ENCODE data around the gene DNAH1.
"Not testable (repeated sequence)": the region's sequence is repeated elsewhere in the genome, so short reads cannot be mapped to it uniquely, and the experiment has no call there.

DNAH1 gene

DNA sequence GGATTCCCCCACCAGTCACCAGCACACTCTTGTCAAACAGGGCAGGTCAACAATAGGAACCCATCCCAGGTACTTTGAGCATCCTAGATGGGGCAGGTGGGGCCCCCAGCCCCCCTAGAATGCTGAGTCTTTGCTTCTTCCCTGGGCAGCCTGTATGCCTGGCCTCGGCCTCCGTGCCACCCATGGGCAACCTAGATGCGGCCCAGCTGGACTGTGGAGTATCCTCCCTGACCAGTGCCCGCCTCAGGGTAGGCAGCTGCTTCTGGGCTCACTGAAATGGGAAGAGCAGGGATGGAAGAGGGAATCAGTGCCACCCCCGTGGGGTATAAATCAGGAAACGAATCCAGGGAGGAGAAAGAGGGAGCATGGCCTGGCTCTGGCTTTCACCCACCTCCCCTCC is 10.9 kb downstream of the DNAH1 start:
- no peak overlapping the region for H3K27ac ChIP-seq (ENCODE audit: low read depth, low read length)
- no peaks in the 10 kb centered on the region for H3K4me1 ChIP-seq (ENCODE audit: control insufficient read depth, insufficient read depth, low read length)
- peaks cover 3% of the 10 kb centered on the region; the same call in 1 of the 2 replicates for H3K27me3 ChIP-seq (ENCODE audit: control insufficient read depth, insufficient read depth, low read length)
- no peaks in the 10 kb centered on the region for H3K36me3 ChIP-seq (ENCODE audit: control insufficient read depth, insufficient read depth, low read length)
- no peaks in the 10 kb centered on the region for H3K9me3 ChIP-seq (ENCODE audit: control insufficient read depth, insufficient read depth, low read depth, low read length)
- no peak overlapping the region for H3K4me3 ChIP-seq (ENCODE audit: low read depth, low read length)
- no peak overlapping the region for H3K9ac ChIP-seq (ENCODE audit: low read length)

DNA sequence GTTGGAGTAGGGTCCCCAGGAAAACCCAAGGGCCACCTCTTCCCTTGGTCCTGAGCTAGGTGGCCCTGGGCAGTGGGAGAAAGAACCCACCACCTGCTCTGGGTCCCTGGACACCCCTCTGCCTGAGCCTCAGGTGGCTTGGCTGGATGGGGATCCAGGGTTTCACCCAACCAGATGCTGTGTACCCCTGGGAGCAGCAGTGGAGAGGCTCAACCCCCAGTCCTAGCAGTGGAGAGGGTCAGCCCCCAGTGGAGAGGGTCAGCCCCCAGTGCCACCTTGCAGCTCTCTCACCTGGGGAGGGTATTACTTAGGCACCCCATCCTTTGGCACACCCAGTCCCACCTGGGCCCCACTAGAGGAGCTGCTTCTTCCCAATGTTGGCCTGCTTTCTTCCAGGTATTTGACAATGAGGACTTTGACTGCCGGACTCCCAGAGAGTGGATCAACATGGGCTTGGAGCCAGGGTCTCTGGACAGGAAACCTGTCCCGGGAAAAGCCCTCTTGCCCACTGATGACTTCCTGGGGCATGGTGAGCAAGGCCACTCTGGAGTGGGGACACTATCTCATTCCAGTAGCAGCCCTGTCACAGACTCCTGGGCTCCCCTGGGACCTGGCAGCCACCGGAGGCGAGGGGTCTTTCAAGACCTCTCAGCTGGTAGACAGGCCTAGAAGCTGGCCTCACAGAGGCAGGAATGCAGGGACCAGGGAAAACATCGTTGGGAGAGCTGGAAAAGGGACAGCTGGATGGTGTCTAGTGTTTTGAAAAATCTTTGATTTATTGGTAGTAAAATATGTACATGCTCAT is 11.6 kb downstream of the DNAH1 start:
- Histone ChIP-seq H3K4me3 (ENCODE audit: low read depth, low read length) (no peak overlapping the region), H3K27me3 (ENCODE audit: control insufficient read depth, insufficient read depth, low read length) (no peaks in the 10 kb centered on the region; the same call in 1 of the 2 replicates), H3K36me3 (ENCODE audit: control insufficient read depth, insufficient read depth, low read length) (no peaks in the 10 kb centered on the region), H3K27ac (ENCODE audit: low read depth, low read length) (no peak overlapping the region), H3K4me1 (ENCODE audit: control insufficient read depth, insufficient read depth, low read length) (no peaks in the 10 kb centered on the region), H3K9me3 (ENCODE audit: control insufficient read depth, insufficient read depth, low read depth, low read length) (no peaks in the 10 kb centered on the region), H3K9ac (ENCODE audit: low read length) (no peak overlapping the region)

GRCh38 chr3:52328536-52329080 is 12.5 kb downstream of the DNAH1 start:
- Histone ChIP-seq H3K9ac (ENCODE audit: low read length) (no peak overlapping the region), H3K9me3 (ENCODE audit: control insufficient read depth, insufficient read depth, low read depth, low read length) (no peaks in the 10 kb centered on the region), H3K36me3 (ENCODE audit: control insufficient read depth, insufficient read depth, low read length) (no peaks in the 10 kb centered on the region), H3K27ac (ENCODE audit: low read depth, low read length) (no peak overlapping the region), H3K4me3 (ENCODE audit: low read depth, low read length) (no peak overlapping the region), H3K27me3 (ENCODE audit: control insufficient read depth, insufficient read depth, low read length) (no peaks in the 10 kb centered on the region; the same call in 1 of the 2 replicates), H3K4me1 (ENCODE audit: control insufficient read depth, insufficient read depth, low read length) (no peaks in the 10 kb centered on the region)

DNA sequence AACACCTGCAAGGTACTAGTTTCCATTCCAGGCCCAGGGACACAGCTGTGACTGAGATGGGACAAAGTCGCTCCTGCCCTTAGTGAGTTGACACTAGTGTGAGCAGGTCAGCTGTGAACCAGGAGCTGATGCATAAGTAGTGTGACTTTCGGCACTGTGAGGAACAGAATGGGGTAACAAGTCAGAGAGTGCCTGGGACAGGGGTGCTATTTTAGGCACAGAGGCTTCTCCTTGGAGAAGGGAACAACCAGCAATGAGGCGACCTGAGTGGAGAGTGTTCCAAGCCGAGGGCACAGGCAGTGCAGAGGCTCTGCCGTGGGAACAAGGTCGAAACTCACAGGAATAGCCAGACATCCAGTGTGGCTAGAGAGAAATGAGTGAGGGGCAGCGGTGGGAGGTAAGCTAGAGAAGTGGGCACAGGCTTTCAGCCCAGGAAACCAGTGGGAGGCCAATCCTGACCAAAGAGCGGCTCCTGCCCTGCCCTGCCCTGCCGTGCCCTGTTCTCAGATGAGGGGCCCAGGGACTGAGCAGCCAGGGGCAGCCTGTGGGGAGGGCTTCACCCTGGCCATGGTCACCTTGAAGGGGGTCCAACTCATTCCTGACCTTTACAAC is 14.2 kb downstream of the DNAH1 start:
- Histone ChIP-seq H3K9me3 (ENCODE audit: control insufficient read depth, insufficient read depth, low read depth, low read length) (no peaks in the 10 kb centered on the region), H3K4me1 (ENCODE audit: control insufficient read depth, insufficient read depth, low read length) (no peaks in the 10 kb centered on the region), H3K27ac (ENCODE audit: low read depth, low read length) (no peak overlapping the region), H3K36me3 (ENCODE audit: control insufficient read depth, insufficient read depth, low read length) (no peaks in the 10 kb centered on the region), H3K9ac (ENCODE audit: low read length) (no peak overlapping the region), H3K27me3 (ENCODE audit: control insufficient read depth, insufficient read depth, low read length) (no peaks in the 10 kb centered on the region; the same call in 1 of the 2 replicates), H3K4me3 (ENCODE audit: low read depth, low read length) (no peak overlapping the region)

DNA sequence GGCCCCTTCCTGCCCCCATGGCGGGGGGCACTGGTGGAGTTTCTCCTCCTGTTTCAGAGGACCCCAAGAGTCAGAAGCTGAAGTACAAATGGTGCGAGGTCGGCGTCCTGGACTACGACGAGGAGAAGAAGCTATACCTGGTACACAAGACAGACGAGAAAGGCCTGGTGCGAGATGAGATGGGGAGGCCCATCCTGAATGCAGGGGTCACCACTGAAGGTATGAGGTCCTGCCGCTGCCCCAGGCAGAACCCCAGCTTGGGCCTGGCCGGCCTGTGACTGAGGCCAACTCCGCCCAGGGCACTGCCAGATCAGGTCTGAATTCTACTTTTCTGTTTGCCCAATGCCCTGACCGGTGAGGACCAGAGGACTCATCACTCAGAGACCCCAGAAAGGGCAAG is 15.0 kb downstream of the DNAH1 start:
- Histone ChIP-seq H3K4me3 (ENCODE audit: low read depth, low read length) (no peak overlapping the region), H3K9ac (ENCODE audit: low read length) (no peak overlapping the region)

DNA sequence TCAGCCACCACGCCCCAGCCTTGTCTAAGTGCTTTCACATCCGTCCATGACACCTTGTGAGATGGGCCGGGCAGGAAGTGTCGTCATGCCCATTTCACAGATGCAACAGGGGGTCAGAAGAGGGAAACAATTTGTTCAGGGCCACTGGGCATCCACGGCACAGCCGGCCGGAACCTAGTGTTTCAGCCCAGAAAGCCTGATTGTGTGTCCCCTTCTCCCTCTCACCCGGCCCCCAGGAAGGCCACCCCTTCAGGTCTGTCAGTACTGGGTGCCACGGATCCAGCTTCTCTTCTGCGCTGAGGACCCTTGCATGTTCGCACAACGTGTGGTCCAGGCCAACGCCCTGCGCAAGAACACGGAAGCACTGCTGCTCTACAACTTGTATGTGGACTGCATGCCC is 15.8 kb downstream of the DNAH1 start:
- Histone ChIP-seq H3K27ac (ENCODE audit: low read depth, low read length) (no peak overlapping the region), H3K27me3 (ENCODE audit: control insufficient read depth, insufficient read depth, low read length) (no peaks in the 10 kb centered on the region; the same call in 1 of the 2 replicates), H3K9ac (ENCODE audit: low read length) (no peak overlapping the region), H3K4me1 (ENCODE audit: control insufficient read depth, insufficient read depth, low read length) (no peaks in the 10 kb centered on the region), H3K4me3 (ENCODE audit: low read depth, low read length) (no peak overlapping the region), H3K9me3 (ENCODE audit: control insufficient read depth, insufficient read depth, low read depth, low read length) (no peaks in the 10 kb centered on the region), H3K36me3 (ENCODE audit: control insufficient read depth, insufficient read depth, low read length) (no peaks in the 10 kb centered on the region)

More for the DNA sequence above, 15.0 kb downstream of the DNAH1 start:
- Histone ChIP-seq H3K4me1 (ENCODE audit: control insufficient read depth, insufficient read depth, low read length) (no peaks in the 10 kb centered on the region), H3K9me3 (ENCODE audit: control insufficient read depth, insufficient read depth, low read depth, low read length) (no peaks in the 10 kb centered on the region), H3K27ac (ENCODE audit: low read depth, low read length) (no peak overlapping the region), H3K27me3 (ENCODE audit: control insufficient read depth, insufficient read depth, low read length) (no peaks in the 10 kb centered on the region; the same call in 1 of the 2 replicates), H3K36me3 (ENCODE audit: control insufficient read depth, insufficient read depth, low read length) (no peaks in the 10 kb centered on the region)

GRCh38 chr3:52333869-52334557 is 17.9 kb downstream of the DNAH1 start:
- no peak overlapping the region for H3K27ac ChIP-seq (ENCODE audit: low read depth, low read length)
- no peak overlapping the region for H3K4me3 ChIP-seq (ENCODE audit: low read depth, low read length)
- no peaks in the 10 kb centered on the region; the same call in 1 of the 2 replicates for H3K27me3 ChIP-seq (ENCODE audit: control insufficient read depth, insufficient read depth, low read length)
- no peaks in the 10 kb centered on the region for H3K36me3 ChIP-seq (ENCODE audit: control insufficient read depth, insufficient read depth, low read length)
- no peaks in the 10 kb centered on the region for H3K4me1 ChIP-seq (ENCODE audit: control insufficient read depth, insufficient read depth, low read length)
- no peaks in the 10 kb centered on the region for H3K9me3 ChIP-seq (ENCODE audit: control insufficient read depth, insufficient read depth, low read depth, low read length)
- no peak overlapping the region for H3K9ac ChIP-seq (ENCODE audit: low read length)

- not testable (repeated sequence) for H3K4me1 ChIP-seq (ENCODE audit: control insufficient read depth, insufficient read depth, low read length); H3K4me3 ChIP-seq (ENCODE audit: low read depth, low read length); H3K27ac ChIP-seq (ENCODE audit: low read depth, low read length); H3K27me3 ChIP-seq (ENCODE audit: control insufficient read depth, insufficient read depth, low read length); H3K9ac ChIP-seq (ENCODE audit: low read length); H3K36me3 ChIP-seq (ENCODE audit: control insufficient read depth, insufficient read depth, low read length); H3K9me3 ChIP-seq (ENCODE audit: control insufficient read depth, insufficient read depth, low read depth, low read length)
Measured at GRCh38 chr3:52338131-52338530, 22.0 kb downstream of the DNAH1 start.

DNA sequence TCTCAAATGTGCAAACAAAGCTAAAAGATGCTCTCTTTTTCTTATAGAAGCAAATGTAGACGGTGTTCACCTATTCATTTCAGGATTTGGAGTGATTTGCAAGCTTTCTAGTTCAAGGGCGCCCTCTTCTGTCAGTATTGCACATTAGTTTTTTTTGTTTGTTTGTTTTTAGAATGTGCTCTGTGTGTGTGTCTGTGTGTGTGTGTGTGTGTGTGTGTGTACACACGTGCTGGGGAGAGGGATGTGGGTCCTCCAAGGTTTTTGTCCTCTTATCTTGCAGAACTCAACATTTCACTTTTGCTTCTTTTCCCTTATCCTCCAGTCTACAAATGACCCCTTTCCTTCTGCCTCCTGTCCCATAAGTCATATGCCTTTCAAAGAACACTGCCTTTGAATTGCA is 23.5 kb downstream of the DNAH1 start:
- Histone ChIP-seq H3K27ac (ENCODE audit: low read depth, low read length) (no peak overlapping the region), H3K9ac (ENCODE audit: low read length) (no peak overlapping the region)

DNA sequence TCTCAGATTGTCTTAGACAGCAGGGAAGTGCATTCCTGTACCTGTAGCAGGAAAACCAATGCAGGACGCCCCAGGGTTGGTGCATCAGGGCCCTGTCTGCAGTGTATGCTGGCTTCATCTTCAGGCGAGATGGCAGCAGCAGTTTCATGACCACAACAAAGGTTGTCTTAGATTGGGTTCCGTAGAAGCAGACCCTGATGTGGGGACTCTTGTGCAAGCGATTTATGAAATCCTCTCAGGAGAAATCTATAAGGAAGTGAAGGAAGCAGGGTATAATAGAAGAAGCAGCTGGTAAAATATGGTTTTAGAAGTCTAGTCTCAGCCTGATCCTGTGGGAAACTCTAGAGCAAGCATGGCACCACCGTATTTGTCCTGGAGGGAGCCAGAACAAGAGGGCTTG is 25.0 kb downstream of the DNAH1 start:
- no peaks in the 10 kb centered on the region for H3K36me3 ChIP-seq (ENCODE audit: control insufficient read depth, insufficient read depth, low read length)
- no peak overlapping the region for H3K4me3 ChIP-seq (ENCODE audit: low read depth, low read length)
- H3K27me3 ChIP-seq (ENCODE audit: control insufficient read depth, insufficient read depth, low read length) = no peaks in the 10 kb centered on the region
- H3K4me1 ChIP-seq (ENCODE audit: control insufficient read depth, insufficient read depth, low read length) = no peaks in the 10 kb centered on the region
- no peak overlapping the region for H3K9ac ChIP-seq (ENCODE audit: low read length)
- no peaks in the 10 kb centered on the region for H3K9me3 ChIP-seq (ENCODE audit: control insufficient read depth, insufficient read depth, low read depth, low read length)
- no peak overlapping the region for H3K27ac ChIP-seq (ENCODE audit: low read depth, low read length)

More for the DNA sequence above, 23.5 kb downstream of the DNAH1 start:
- Histone ChIP-seq H3K4me1 (ENCODE audit: control insufficient read depth, insufficient read depth, low read length) (no peaks in the 10 kb centered on the region), H3K36me3 (ENCODE audit: control insufficient read depth, insufficient read depth, low read length) (no peaks in the 10 kb centered on the region), H3K9me3 (ENCODE audit: control insufficient read depth, insufficient read depth, low read depth, low read length) (no peaks in the 10 kb centered on the region), H3K4me3 (ENCODE audit: low read depth, low read length) (no peak overlapping the region), H3K27me3 (ENCODE audit: control insufficient read depth, insufficient read depth, low read length) (no peaks in the 10 kb centered on the region)
